Measurements from ENCODE around the gene FLVCR1. TPM values are rescaled to one million over a fixed set of nuclear protein-coding genes. Genes with fewer than 3 reads are reported as not detected.
"Not testable (repeated sequence)": the region's sequence is repeated elsewhere in the genome, so short reads cannot be mapped to it uniquely, and the experiment has no call there.

FLVCR1 gene
- total RNA-seq, 1 experiment from 2014 or later: 32.8 TPM

DNA sequence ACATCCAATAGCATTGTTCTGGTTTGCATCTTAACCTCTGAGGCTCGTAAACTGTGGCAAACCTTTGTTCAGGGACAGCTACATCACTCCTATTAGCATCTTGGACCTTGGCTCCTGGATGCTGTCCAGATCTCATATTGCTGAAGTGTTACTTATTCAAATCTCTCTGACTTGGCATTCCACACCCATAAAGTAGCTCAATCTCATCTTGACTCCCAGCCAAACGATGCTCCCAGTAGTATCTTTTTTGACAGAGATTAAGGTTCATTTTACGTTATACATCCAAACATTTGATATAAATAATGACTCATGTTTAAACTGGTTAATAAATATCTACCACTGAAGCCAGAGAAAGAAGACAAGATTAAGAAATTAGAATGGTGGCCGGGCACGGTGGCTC lies 4.4 kb upstream of the FLVCR1 start:
- no peak overlapping the region for H3K9ac ChIP-seq (ENCODE audit: low read length)
- no peak overlapping the region for H2AFZ ChIP-seq (ENCODE audit: low read length)
- H3K4me1 ChIP-seq (ENCODE audit: low read length): peaks cover 8% of the 10 kb centered on the region
- H3K27me3 ChIP-seq (ENCODE audit: low read length): no peaks in the 10 kb centered on the region
- no peaks in the 10 kb centered on the region for H3K9me2 ChIP-seq (replicated peaks; ENCODE audit: insufficient read depth, low read length)
- no peak overlapping the region for H3K4me2 ChIP-seq (ENCODE audit: low read depth, low read length, poor library complexity, severe bottlenecking)
- no peaks in the 10 kb centered on the region for H3K36me3 ChIP-seq (ENCODE audit: insufficient read depth, low read length)
- no peak overlapping the region for H3K27ac ChIP-seq (ENCODE audit: low read length)
- H4K20me1 ChIP-seq (ENCODE audit: insufficient read depth, low read depth, low read length): no peaks in the 10 kb centered on the region
- peaks cover 19% of the 10 kb centered on the region for H3K79me2 ChIP-seq (ENCODE audit: low read length)
- no peaks in the 10 kb centered on the region for H3K9me3 ChIP-seq (ENCODE audit: low read length)
- no peak overlapping the region for H3K4me3 ChIP-seq (ENCODE audit: low read length)
- no peak for DNase-seq

GRCh38 chr1:212856755-212857154 lies 1.3 kb upstream of the FLVCR1 start:
- H3K4me2 ChIP-seq (ENCODE audit: low read depth, low read length, poor library complexity, severe bottlenecking): peak overlapping the region; percentile 92
- no peak for DNase-seq
- no peaks in the 10 kb centered on the region for H3K27me3 ChIP-seq (ENCODE audit: low read length)
- H3K4me3 ChIP-seq (ENCODE audit: low read length): peak overlapping the region; percentile 82
- peak overlapping the region; percentile 85 for H3K9ac ChIP-seq (ENCODE audit: low read length)
- H3K79me2 ChIP-seq (ENCODE audit: low read length): peaks cover 47% of the 10 kb centered on the region
- H3K9me2 ChIP-seq (replicated peaks; ENCODE audit: insufficient read depth, low read length): no peaks in the 10 kb centered on the region
- no peaks in the 10 kb centered on the region for H3K9me3 ChIP-seq (ENCODE audit: low read length)
- peaks cover 11% of the 10 kb centered on the region; the same call in 1 of the 2 replicates for H3K36me3 ChIP-seq (ENCODE audit: insufficient read depth, low read length)
- no peaks in the 10 kb centered on the region for H4K20me1 ChIP-seq (ENCODE audit: insufficient read depth, low read depth, low read length)
- H3K4me1 ChIP-seq (ENCODE audit: low read length): peaks cover 32% of the 10 kb centered on the region
- H2AFZ ChIP-seq (ENCODE audit: low read length): no peak overlapping the region
- H3K27ac ChIP-seq (ENCODE audit: low read length): no peak overlapping the region

- H3K36me3 ChIP-seq (ENCODE audit: insufficient read depth, low read length): peaks cover 21% of the 10 kb centered on the region
- peaks cover 4% of the 10 kb centered on the region; the same call in 1 of the 2 replicates for H4K20me1 ChIP-seq (ENCODE audit: insufficient read depth, low read depth, low read length)
- H3K27me3 ChIP-seq (ENCODE audit: low read length): no peaks in the 10 kb centered on the region
- no peaks in the 10 kb centered on the region for H3K9me2 ChIP-seq (replicated peaks; ENCODE audit: insufficient read depth, low read length)
- H3K4me1 ChIP-seq (ENCODE audit: low read length): peaks cover 42% of the 10 kb centered on the region
- DNase-seq: peak; percentile 63
- H3K79me2 ChIP-seq (ENCODE audit: low read length): peaks cover 66% of the 10 kb centered on the region
- H3K9me3 ChIP-seq (ENCODE audit: low read length): no peaks in the 10 kb centered on the region
- peak overlapping the region; percentile 92 for H3K4me2 ChIP-seq (ENCODE audit: low read depth, low read length, poor library complexity, severe bottlenecking)
- H3K9ac ChIP-seq (ENCODE audit: low read length): peak overlapping the region; percentile 85
- peak overlapping the region; percentile 82 for H3K4me3 ChIP-seq (ENCODE audit: low read length)
- peak overlapping the region; percentile 67 for H3K27ac ChIP-seq (ENCODE audit: low read length)
- H2AFZ ChIP-seq (ENCODE audit: low read length): peak overlapping the region; percentile 96
Measured at GRCh38 chr1:212858461-212859265, 588 bp downstream of the FLVCR1 start.

GRCh38 chr1:212860713-212861581 lies 2.9 kb downstream of the FLVCR1 start:
- peaks cover 31% of the 10 kb centered on the region for H3K36me3 ChIP-seq (ENCODE audit: insufficient read depth, low read length)
- H3K27me3 ChIP-seq (ENCODE audit: low read length): no peaks in the 10 kb centered on the region
- peaks cover 4% of the 10 kb centered on the region; the same call in 1 of the 2 replicates for H4K20me1 ChIP-seq (ENCODE audit: insufficient read depth, low read depth, low read length)
- H2AFZ ChIP-seq (ENCODE audit: low read length): no peak overlapping the region
- H3K4me3 ChIP-seq (ENCODE audit: low read length): peak overlapping the region; percentile 82; the same call in 1 of the 2 replicates
- peaks cover 79% of the 10 kb centered on the region for H3K79me2 ChIP-seq (ENCODE audit: low read length)
- no peak for DNase-seq
- H3K9me3 ChIP-seq (ENCODE audit: low read length): no peaks in the 10 kb centered on the region
- peak overlapping the region; percentile 92 for H3K4me2 ChIP-seq (ENCODE audit: low read depth, low read length, poor library complexity, severe bottlenecking)
- no peak overlapping the region for H3K27ac ChIP-seq (ENCODE audit: low read length)
- no peaks in the 10 kb centered on the region for H3K9me2 ChIP-seq (replicated peaks; ENCODE audit: insufficient read depth, low read length)
- H3K4me1 ChIP-seq (ENCODE audit: low read length): peaks cover 42% of the 10 kb centered on the region
- H3K9ac ChIP-seq (ENCODE audit: low read length): no peak overlapping the region

GRCh38 chr1:212862111-212862690 lies 4.1 kb downstream of the FLVCR1 start:
- Histone ChIP-seq H3K4me1 (ENCODE audit: low read length) (peaks cover 35% of the 10 kb centered on the region), H3K4me2 (ENCODE audit: low read depth, low read length, poor library complexity, severe bottlenecking) (peak overlapping the region; percentile 24), H3K9me3 (ENCODE audit: low read length) (no peaks in the 10 kb centered on the region), H4K20me1 (ENCODE audit: insufficient read depth, low read depth, low read length) (peaks cover 4% of the 10 kb centered on the region; the same call in 1 of the 2 replicates), H3K79me2 (ENCODE audit: low read length) (peaks cover 81% of the 10 kb centered on the region), H3K27me3 (ENCODE audit: low read length) (no peaks in the 10 kb centered on the region), H2AFZ (ENCODE audit: low read length) (no peak overlapping the region), H3K27ac (ENCODE audit: low read length) (no peak overlapping the region), H3K9ac (ENCODE audit: low read length) (no peak overlapping the region), H3K36me3 (ENCODE audit: insufficient read depth, low read length) (peaks cover 38% of the 10 kb centered on the region), H3K9me2 (replicated peaks; ENCODE audit: insufficient read depth, low read length) (no peaks in the 10 kb centered on the region), H3K4me3 (ENCODE audit: low read length) (peak overlapping the region; percentile 28)
- no peak for DNase-seq

GRCh38 chr1:212863345-212863744 lies 5.3 kb downstream of the FLVCR1 start:
- not testable (repeated sequence) for DNase-seq; H3K4me2 ChIP-seq (ENCODE audit: low read depth, low read length, poor library complexity, severe bottlenecking); H3K9me3 ChIP-seq (ENCODE audit: low read length); H3K4me3 ChIP-seq (ENCODE audit: low read length); H3K9me2 ChIP-seq (replicated peaks; ENCODE audit: insufficient read depth, low read length); H3K27ac ChIP-seq (ENCODE audit: low read length); H3K27me3 ChIP-seq (ENCODE audit: low read length); H2AFZ ChIP-seq (ENCODE audit: low read length); H4K20me1 ChIP-seq (ENCODE audit: insufficient read depth, low read depth, low read length); H3K9ac ChIP-seq (ENCODE audit: low read length)
- Histone ChIP-seq H3K4me1 (ENCODE audit: low read length) (peaks cover 33% of the 10 kb centered on the region), H3K79me2 (ENCODE audit: low read length) (peaks cover 73% of the 10 kb centered on the region), H3K36me3 (ENCODE audit: insufficient read depth, low read length) (peaks cover 40% of the 10 kb centered on the region)

DNA sequence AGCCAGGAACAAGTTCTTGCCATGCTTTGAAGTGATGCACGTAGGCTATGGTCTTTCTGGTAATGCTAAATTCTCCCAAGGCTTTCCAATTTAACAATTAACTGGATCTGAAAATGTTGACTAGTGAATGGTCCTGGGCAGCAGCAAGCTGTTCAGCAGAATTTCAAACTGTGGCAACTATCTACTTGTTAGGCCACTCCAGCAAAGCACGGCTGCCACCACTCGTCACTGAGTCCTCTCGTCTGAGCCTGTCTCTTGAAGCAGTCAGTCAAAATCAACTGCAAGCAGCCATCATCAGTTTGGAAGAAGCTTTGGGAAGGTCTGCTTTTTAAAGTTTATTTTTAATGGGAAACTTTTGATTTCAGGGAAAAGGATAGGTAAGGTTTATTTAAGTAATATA lies 6.1 kb downstream of the FLVCR1 start:
- peaks cover 44% of the 10 kb centered on the region for H3K36me3 ChIP-seq (ENCODE audit: insufficient read depth, low read length)
- no peak overlapping the region for H3K9ac ChIP-seq (ENCODE audit: low read length)
- peaks cover 71% of the 10 kb centered on the region for H3K79me2 ChIP-seq (ENCODE audit: low read length)
- H3K4me1 ChIP-seq (ENCODE audit: low read length): peaks cover 29% of the 10 kb centered on the region
- no peak overlapping the region for H2AFZ ChIP-seq (ENCODE audit: low read length)
- no peak overlapping the region for H3K4me3 ChIP-seq (ENCODE audit: low read length)
- H4K20me1 ChIP-seq (ENCODE audit: insufficient read depth, low read depth, low read length): peaks cover 4% of the 10 kb centered on the region; the same call in 1 of the 2 replicates
- no peak overlapping the region for H3K4me2 ChIP-seq (ENCODE audit: low read depth, low read length, poor library complexity, severe bottlenecking)
- no peaks in the 10 kb centered on the region for H3K27me3 ChIP-seq (ENCODE audit: low read length)
- H3K9me2 ChIP-seq (replicated peaks; ENCODE audit: insufficient read depth, low read length): no peaks in the 10 kb centered on the region
- DNase-seq: no peak
- no peaks in the 10 kb centered on the region for H3K9me3 ChIP-seq (ENCODE audit: low read length)
- H3K27ac ChIP-seq (ENCODE audit: low read length): no peak overlapping the region

DNA sequence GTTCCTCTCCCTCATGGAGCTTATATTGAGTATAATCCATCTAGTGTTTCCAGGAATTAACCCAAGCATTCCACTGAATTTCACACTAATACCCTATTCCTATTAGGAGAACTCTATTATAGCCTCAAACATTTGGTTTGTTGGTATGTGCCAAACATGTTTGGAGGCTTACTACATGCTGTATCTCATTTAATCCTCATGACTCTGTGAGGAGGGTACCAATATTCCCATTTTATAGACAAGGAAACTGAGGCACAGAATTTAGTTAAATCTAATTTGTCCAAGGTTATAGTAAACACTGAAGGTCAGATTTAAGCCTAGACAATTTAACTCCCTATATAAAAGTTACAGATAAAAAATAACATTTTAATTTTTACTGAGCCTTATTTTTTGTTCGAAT lies 9.1 kb downstream of the FLVCR1 start:
- Histone ChIP-seq H3K36me3 (ENCODE audit: insufficient read depth, low read length) (peaks cover 28% of the 10 kb centered on the region), H4K20me1 (ENCODE audit: insufficient read depth, low read depth, low read length) (peaks cover 1% of the 10 kb centered on the region; the same call in 1 of the 2 replicates), H3K9ac (ENCODE audit: low read length) (no peak overlapping the region), H3K79me2 (ENCODE audit: low read length) (peaks cover 68% of the 10 kb centered on the region), H3K4me1 (ENCODE audit: low read length) (peaks cover 9% of the 10 kb centered on the region), H3K4me3 (ENCODE audit: low read length) (no peak overlapping the region), H3K9me3 (ENCODE audit: low read length) (no peaks in the 10 kb centered on the region), H2AFZ (ENCODE audit: low read length) (no peak overlapping the region), H3K4me2 (ENCODE audit: low read depth, low read length, poor library complexity, severe bottlenecking) (no peak overlapping the region), H3K27ac (ENCODE audit: low read length) (no peak overlapping the region), H3K9me2 (replicated peaks; ENCODE audit: insufficient read depth, low read length) (no peaks in the 10 kb centered on the region), H3K27me3 (ENCODE audit: low read length) (no peaks in the 10 kb centered on the region)
- no peak for DNase-seq
